Fibroblast of villous mesenchyme (primary cell): Measurements from ENCODE around the gene OTULINL. TPM values are rescaled to one million over a fixed set of nuclear protein-coding genes. Genes with fewer than 3 reads are reported as not detected.

Experiments used
- DNase-seq: peaks from one replicate; pipeline ENCODE4 v3.0.0-alpha.2; 2010; ENCODE audit warnings: low read depth
- H3K4me3 ChIP-seq: 2 replicates; pipeline ENCODE4 v1.5.1; 2011; ENCODE audit warnings: low read depth, mild to moderate bottlenecking, low read length
- total RNA-seq: library from RNA; depleted of rRNA; stranded (reverse); fragments of >200 nt; gene quantifications from 2 replicates; pipeline ENCODE4 v1.2.3, GENCODE V29; 2012
- TF ChIP-seq, protein P1 (sequence below): IDR thresholded peaks from 2 replicates; pipeline ENCODE4 v1.5.1; 2012; ENCODE audit warnings: low read depth, mild to moderate bottlenecking, low read length; ENCODE audit not compliant: insufficient read depth

The OTULINL gene
- total RNA-seq, 1 donor, result 23.7 TPM

DNA sequence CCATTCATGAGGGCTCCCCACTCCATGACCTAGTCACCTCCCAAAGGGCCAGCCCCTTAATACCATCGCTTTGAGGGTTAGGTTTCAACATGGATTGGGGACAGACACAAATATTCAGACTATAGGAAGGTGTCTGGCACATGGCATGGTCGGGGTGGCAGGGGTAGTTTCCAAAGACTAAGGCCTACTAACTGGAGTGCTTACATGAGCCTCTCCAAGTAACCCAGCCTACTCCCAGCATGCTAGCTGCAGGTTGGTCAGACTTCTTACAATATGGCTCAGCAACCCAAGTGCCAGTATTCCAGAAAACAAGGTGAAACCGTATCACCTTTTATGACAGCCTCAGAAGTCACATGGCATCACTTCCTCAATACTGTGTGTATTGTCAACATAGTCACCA, 19.9 kb upstream of the OTULINL start:
- no peak for DNase-seq
- no peak overlapping the region for H3K4me3 ChIP-seq
- TF ChIP-seq, protein P1, sequence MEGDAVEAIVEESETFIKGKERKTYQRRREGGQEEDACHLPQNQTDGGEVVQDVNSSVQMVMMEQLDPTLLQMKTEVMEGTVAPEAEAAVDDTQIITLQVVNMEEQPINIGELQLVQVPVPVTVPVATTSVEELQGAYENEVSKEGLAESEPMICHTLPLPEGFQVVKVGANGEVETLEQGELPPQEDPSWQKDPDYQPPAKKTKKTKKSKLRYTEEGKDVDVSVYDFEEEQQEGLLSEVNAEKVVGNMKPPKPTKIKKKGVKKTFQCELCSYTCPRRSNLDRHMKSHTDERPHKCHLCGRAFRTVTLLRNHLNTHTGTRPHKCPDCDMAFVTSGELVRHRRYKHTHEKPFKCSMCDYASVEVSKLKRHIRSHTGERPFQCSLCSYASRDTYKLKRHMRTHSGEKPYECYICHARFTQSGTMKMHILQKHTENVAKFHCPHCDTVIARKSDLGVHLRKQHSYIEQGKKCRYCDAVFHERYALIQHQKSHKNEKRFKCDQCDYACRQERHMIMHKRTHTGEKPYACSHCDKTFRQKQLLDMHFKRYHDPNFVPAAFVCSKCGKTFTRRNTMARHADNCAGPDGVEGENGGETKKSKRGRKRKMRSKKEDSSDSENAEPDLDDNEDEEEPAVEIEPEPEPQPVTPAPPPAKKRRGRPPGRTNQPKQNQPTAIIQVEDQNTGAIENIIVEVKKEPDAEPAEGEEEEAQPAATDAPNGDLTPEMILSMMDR, result no peak

DNA sequence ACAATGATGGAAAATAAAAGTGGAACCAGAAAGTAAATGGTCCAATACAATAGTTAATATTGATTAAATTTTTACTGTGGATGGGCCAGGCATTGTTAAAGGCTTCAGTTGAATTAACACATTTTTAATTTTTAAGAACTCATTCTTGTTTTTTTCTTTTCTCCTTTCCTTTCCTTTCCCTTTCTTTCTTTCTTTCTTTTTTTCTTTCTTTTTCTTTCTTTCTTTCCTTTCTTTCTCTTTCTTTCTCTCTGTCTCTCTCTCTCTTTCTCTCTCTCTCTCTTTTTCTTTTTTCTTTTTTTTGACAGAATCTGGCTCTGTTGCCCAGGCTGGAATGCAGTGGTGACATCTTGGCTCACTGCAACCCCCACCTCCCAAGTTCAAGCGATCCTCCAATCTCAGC, 13.3 kb upstream of the OTULINL start:
- no peak for DNase-seq
- H3K4me3 ChIP-seq, result no peak overlapping the region
- TF ChIP-seq, protein P1, result no peak

DNA sequence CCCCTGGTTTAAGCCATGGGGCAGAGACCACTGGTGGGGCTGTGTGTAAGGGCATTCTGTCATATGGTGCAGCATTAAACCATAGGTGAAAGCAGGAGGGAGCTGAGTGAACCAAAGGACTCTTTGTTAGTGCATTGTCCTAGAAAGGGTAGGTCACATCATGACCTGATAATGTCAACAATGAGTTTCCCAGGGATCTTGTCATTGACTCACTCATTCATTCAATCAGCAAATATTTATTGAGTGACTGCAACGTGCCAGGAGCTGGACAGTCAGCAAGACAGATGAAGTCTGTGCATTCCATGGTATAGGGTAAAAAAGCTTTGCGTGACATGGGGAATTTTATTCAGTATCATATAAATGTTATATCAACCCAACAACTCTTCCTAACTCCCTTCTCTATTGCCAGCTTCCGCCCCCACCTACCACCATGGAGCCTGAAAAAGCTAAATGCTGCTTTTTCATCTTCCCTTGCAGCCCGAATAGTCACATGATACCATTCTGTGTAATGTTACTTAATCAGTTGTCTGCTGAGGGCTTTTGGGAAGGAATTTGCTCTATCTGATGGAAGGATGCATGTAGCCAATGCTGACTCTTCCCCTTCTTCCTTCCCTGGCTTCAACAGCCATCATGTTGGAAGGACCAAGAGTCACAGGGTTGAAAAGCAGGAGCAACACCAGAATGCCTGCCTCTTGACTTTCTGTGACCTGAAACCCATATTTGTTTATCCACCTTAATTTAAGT, 11.5 kb upstream of the OTULINL start:
- no peak overlapping the region for H3K4me3 ChIP-seq
- DNase-seq, result no peak
- TF ChIP-seq, protein P1, result no peak

DNA sequence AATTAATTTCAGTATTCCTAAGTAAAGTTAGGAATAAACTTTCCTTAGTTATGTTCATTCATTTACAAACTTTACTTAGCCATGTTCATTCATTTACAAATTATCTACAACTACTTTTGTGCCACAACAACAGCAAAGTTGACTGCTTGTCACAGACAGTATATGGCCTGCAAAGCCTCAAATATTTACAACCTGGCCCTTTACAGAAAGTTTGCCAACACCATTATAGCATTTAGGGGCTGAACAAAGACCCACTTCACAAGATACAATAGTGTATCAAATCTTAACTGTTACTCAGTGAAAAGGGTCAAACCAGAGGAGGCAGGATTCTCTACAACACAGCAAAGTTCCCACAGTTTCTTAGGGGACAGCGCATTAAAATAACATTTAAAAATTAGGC, 9.7 kb upstream of the OTULINL start:
- TF ChIP-seq, protein P1, result no peak
- no peak overlapping the region for H3K4me3 ChIP-seq
- no peak for DNase-seq

DNA sequence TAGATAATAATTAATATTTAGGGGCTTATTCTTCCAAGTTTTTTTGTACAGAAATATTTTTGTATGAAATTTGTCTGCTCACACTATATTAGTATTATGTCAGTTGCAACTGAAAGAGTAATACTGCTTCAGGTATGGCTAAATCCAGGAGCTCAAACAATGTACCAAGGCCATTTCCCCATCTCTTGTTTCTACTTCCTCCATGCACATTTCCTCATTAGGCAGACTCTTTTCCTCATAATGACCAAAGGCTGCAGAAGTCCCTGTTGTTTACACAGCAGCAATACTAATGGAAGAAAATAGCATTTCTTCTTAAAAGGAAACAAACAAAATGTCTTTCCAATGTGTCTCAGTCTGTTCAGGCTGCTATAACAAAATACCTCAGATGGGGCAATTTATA, 9.2 kb upstream of the OTULINL start:
- no peak for DNase-seq
- H3K4me3 ChIP-seq, result no peak overlapping the region
- TF ChIP-seq, protein P1, result no peak

DNA sequence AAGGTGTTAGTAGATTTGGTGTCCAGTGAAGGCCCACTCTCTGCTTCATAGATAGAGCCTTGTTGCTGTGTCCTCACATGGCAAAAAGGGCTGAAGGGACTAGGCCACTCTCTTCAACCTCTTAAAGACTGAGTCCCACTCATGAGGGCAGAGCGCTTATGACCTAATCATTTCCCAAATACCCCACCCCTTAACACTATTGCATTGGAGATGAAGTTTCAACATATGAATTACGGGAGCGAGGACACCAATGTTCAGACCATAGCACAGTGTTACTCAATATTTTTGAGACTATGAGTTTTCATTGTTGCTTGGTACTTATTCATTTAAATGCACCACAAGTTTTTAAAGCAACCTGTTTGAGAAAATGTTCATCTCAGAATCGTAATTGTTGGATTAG, 8.8 kb upstream of the OTULINL start:
- no peak for DNase-seq
- TF ChIP-seq, protein P1, result no peak
- H3K4me3 ChIP-seq, result no peak overlapping the region

DNA sequence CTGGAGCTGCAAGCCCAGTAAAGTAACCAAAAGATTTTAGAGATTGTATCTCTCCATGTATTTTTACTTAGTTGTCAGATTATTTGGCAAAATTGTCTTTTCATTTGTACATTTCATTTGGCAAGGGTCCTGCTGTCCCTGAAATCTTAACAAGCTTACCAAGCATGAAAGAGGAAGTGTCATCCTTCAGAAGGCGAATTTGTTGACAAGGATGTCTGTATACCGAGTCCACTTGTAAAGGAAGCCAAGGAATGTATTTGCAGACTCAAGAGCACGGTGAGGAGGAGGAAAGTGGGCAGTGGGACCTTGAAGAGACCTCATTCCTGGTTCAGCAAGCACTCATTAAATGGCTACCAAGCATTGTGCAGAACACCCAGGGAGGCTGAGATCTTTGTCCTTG, 7.5 kb upstream of the OTULINL start:
- H3K4me3 ChIP-seq, result no peak overlapping the region
- TF ChIP-seq, protein P1, result no peak
- DNase-seq, result no peak
